ENCODE results near the gene RFLNA. TPM values are rescaled to one million over a fixed set of nuclear protein-coding genes. Genes with fewer than 3 reads are reported as not detected.

RFLNA gene
- total RNA-seq, 1 donor from 2014 or later, result 2.6 TPM

- Histone ChIP-seq H3K4me1 (ENCODE audit: control insufficient read depth in 3 of 3, insufficient read depth in 3 of 3, low read length in 3 of 3) (peaks cover 19 to 27% (median 26%) of the 10 kb centered on the region in 3 donors), H3K36me3 (ENCODE audit: control insufficient read depth in 3 of 3, insufficient read depth in 3 of 3, low read length in 3 of 3) (peaks cover 36 to 44% (median 43%) of the 10 kb centered on the region in 3 donors), H3K27ac (ENCODE audit: low read depth, low read length) (no peak overlapping the region), H3K9ac (ENCODE audit: low read depth in 1 of 3, low read length in 3 of 3) (no peak overlapping the region), H3K4me3 (ENCODE audit: low read length in 3 of 3) (no peak overlapping the region), H3K27me3 (ENCODE audit: control insufficient read depth in 3 of 3, insufficient read depth in 3 of 3, low read length in 3 of 3) (no peaks in the 10 kb centered on the region), H3K9me3 (ENCODE audit: control insufficient read depth in 3 of 3, low read length in 3 of 3) (peaks cover 8 to 18% (median 8%) of the 10 kb centered on the region in 3 donors)
These were observed 30.2 kb downstream of the RFLNA start for GRCh38 chr12:124324803-124325705.

DNA sequence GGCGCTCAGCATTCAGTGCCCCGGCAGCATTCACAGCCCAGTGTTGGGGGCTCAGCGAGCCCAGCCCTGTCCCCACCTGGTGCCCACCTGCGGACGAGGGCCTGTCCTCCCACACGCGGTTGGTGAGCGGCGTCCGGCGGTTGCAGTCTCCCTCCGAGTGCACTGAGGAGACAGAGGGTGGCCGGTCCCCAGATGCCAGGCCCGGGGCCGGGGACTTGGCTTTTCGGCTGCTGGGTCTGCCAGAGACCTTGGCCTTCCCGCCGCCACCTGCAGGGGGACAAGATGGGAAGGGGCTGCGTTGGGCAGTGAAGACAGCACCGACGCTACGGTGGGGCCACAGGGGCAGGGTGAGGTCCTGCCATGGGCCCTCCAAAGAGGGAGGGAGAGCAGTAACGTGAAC is 31.2 kb downstream of the RFLNA start:
- peaks cover 45 to 53% (median 50%) of the 10 kb centered on the region in 3 donors for H3K36me3 ChIP-seq (ENCODE audit: control insufficient read depth in 3 of 3, insufficient read depth in 3 of 3, low read length in 3 of 3)

GRCh38 chr12:124326871-124327270 is 32.0 kb downstream of the RFLNA start:
- H3K27ac ChIP-seq (ENCODE audit: low read depth, low read length), result peak overlapping the region; percentile 90
- H3K4me1 ChIP-seq (ENCODE audit: control insufficient read depth in 3 of 3, insufficient read depth in 3 of 3, low read length in 3 of 3), result peaks cover 19 to 26% (median 25%) of the 10 kb centered on the region in 3 donors
- peaks cover 53 to 58% (median 55%) of the 10 kb centered on the region in 3 donors for H3K36me3 ChIP-seq (ENCODE audit: control insufficient read depth in 3 of 3, insufficient read depth in 3 of 3, low read length in 3 of 3)
- peak overlapping the region in 1 of 3 donors; percentile 80 for H3K9ac ChIP-seq (ENCODE audit: low read depth in 1 of 3, low read length in 3 of 3)
- no peaks in the 10 kb centered on the region for H3K27me3 ChIP-seq (ENCODE audit: control insufficient read depth in 3 of 3, insufficient read depth in 3 of 3, low read length in 3 of 3)
- H3K4me3 ChIP-seq (ENCODE audit: low read length in 3 of 3), result no peak overlapping the region
- peaks cover 8 to 18% (median 8%) of the 10 kb centered on the region in 3 donors for H3K9me3 ChIP-seq (ENCODE audit: control insufficient read depth in 3 of 3, low read length in 3 of 3)

More for the DNA sequence above, 31.2 kb downstream of the RFLNA start:
- Histone ChIP-seq H3K27me3 (ENCODE audit: control insufficient read depth in 3 of 3, insufficient read depth in 3 of 3, low read length in 3 of 3) (no peaks in the 10 kb centered on the region), H3K4me3 (ENCODE audit: low read length in 3 of 3) (no peak overlapping the region), H3K4me1 (ENCODE audit: control insufficient read depth in 3 of 3, insufficient read depth in 3 of 3, low read length in 3 of 3) (peaks cover 19 to 27% (median 26%) of the 10 kb centered on the region in 3 donors), H3K9ac (ENCODE audit: low read depth in 1 of 3, low read length in 3 of 3) (peak overlapping the region in 1 of 3 donors; percentile 80), H3K9me3 (ENCODE audit: control insufficient read depth in 3 of 3, low read length in 3 of 3) (peaks cover 8 to 18% (median 8%) of the 10 kb centered on the region in 3 donors), H3K27ac (ENCODE audit: low read depth, low read length) (peak overlapping the region; percentile 90)

- peak overlapping the region; percentile 90 for H3K27ac ChIP-seq (ENCODE audit: low read depth, low read length)
- H3K9me3 ChIP-seq (ENCODE audit: control insufficient read depth in 3 of 3, low read length in 3 of 3), result peaks cover 8 to 18% (median 8%) of the 10 kb centered on the region in 3 donors
- H3K4me1 ChIP-seq (ENCODE audit: control insufficient read depth in 3 of 3, insufficient read depth in 3 of 3, low read length in 3 of 3), result peaks cover 19 to 26% (median 25%) of the 10 kb centered on the region in 3 donors
- peaks cover 59 to 64% (median 62%) of the 10 kb centered on the region in 3 donors for H3K36me3 ChIP-seq (ENCODE audit: control insufficient read depth in 3 of 3, insufficient read depth in 3 of 3, low read length in 3 of 3)
- peak overlapping the region; percentile 54 to 86 (median 62) for H3K9ac ChIP-seq (ENCODE audit: low read depth in 1 of 3, low read length in 3 of 3)
- peak overlapping the region; percentile 22 to 36 (median 23) for H3K4me3 ChIP-seq (ENCODE audit: low read length in 3 of 3)
- no peaks in the 10 kb centered on the region for H3K27me3 ChIP-seq (ENCODE audit: control insufficient read depth in 3 of 3, insufficient read depth in 3 of 3, low read length in 3 of 3)
These were observed 32.6 kb downstream of the RFLNA start for GRCh38 chr12:124327362-124328043.

DNA sequence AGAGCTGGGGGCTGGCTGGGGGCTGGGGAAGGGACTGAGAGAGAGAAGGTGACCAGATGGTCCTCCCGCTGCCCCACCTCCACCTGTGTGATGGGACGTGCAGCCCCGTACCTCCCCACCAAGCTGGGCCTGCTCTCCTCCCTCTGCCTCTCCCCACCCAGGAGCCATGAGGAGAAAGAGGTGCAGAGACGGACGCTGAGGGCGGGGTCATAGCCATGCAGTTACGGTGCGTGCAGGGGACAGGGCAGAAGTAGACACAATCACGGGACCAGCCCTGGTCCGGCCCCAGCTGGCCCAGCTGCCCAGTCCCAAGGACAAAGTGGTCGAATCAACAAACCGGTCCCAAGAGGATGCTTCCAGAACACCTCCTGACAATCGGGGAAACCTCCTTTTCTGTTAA is 33.2 kb downstream of the RFLNA start:
- peak overlapping the region; percentile 90 for H3K27ac ChIP-seq (ENCODE audit: low read depth, low read length)
- H3K36me3 ChIP-seq (ENCODE audit: control insufficient read depth in 3 of 3, insufficient read depth in 3 of 3, low read length in 3 of 3), result peaks cover 65 to 70% (median 68%) of the 10 kb centered on the region in 3 donors
- peaks cover 8 to 15% (median 8%) of the 10 kb centered on the region in 3 donors for H3K9me3 ChIP-seq (ENCODE audit: control insufficient read depth in 3 of 3, low read length in 3 of 3)

DNA sequence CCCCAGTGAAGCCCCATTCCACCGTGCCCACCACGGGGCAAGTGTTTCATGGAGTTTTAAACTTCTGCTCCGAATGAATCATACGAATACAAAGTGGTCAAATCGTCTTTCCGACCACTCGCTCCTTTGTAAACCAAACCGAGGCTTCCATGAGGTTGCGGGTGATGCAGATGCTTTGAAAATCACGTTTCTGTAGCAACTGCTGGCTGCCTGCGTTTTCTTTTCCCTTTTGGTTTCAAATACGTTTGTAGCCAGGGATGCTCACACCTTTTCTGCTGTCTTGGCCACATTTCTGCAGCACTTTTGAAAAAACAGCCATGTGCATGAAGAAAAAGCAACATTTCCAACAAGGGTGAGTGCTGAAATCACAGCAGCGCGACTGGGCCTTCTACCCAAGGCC is 33.7 kb downstream of the RFLNA start:
- Histone ChIP-seq H3K27me3 (ENCODE audit: control insufficient read depth in 3 of 3, insufficient read depth in 3 of 3, low read length in 3 of 3) (no peaks in the 10 kb centered on the region), H3K4me1 (ENCODE audit: control insufficient read depth in 3 of 3, insufficient read depth in 3 of 3, low read length in 3 of 3) (peaks cover 19 to 26% (median 25%) of the 10 kb centered on the region in 3 donors), H3K4me3 (ENCODE audit: low read length in 3 of 3) (no peak overlapping the region), H3K27ac (ENCODE audit: low read depth, low read length) (peak overlapping the region; percentile 90), H3K9me3 (ENCODE audit: control insufficient read depth in 3 of 3, low read length in 3 of 3) (peaks cover 5 to 12% (median 7%) of the 10 kb centered on the region in 3 donors), H3K9ac (ENCODE audit: low read depth in 1 of 3, low read length in 3 of 3) (peak overlapping the region in 1 of 3 donors; percentile 86), H3K36me3 (ENCODE audit: control insufficient read depth in 3 of 3, insufficient read depth in 3 of 3, low read length in 3 of 3) (peaks cover 63 to 70% (median 67%) of the 10 kb centered on the region in 3 donors)

More for the DNA sequence above, 33.2 kb downstream of the RFLNA start:
- Histone ChIP-seq H3K4me3 (ENCODE audit: low read length in 3 of 3) (peak overlapping the region; percentile 22 to 36 (median 23)), H3K4me1 (ENCODE audit: control insufficient read depth in 3 of 3, insufficient read depth in 3 of 3, low read length in 3 of 3) (peaks cover 19 to 26% (median 25%) of the 10 kb centered on the region in 3 donors), H3K27me3 (ENCODE audit: control insufficient read depth in 3 of 3, insufficient read depth in 3 of 3, low read length in 3 of 3) (no peaks in the 10 kb centered on the region), H3K9ac (ENCODE audit: low read depth in 1 of 3, low read length in 3 of 3) (peak overlapping the region; percentile 54 to 86 (median 62))

DNA sequence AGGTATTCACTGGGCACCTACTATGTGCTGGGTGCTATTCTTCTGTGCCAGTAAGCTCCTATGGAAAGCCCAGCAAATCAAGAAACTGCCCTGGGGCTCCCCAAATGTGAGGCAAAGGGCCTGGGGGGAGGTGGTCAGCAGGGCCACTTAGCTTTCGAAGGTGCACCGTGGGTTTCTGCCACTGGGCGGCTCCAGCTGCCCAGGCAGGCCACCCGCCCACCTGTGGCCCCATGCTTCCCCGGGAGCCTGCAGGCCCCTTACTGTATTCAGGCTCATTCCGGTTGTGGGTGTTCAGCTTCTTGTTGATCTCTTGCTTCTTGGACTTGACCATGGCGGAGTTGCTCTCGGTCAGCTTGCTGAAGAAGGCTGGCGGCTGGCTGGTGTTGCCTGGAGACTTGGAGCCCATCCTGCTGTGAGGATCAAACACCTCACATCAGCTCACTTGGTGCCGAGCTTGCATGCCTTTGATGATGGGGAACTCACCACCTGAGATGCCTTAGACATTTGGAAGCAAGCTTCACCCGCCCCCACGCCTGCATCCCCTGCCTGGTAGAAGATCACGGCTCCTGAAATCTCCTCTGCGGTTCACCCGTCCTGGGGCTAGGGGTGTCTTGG is 37.3 kb downstream of the RFLNA start:
- peaks cover 70 to 73% (median 71%) of the 10 kb centered on the region in 3 donors for H3K36me3 ChIP-seq (ENCODE audit: control insufficient read depth in 3 of 3, insufficient read depth in 3 of 3, low read length in 3 of 3)
- no peak overlapping the region for H3K27ac ChIP-seq (ENCODE audit: low read depth, low read length)
- peaks cover 11 to 17% (median 17%) of the 10 kb centered on the region in 3 donors for H3K4me1 ChIP-seq (ENCODE audit: control insufficient read depth in 3 of 3, insufficient read depth in 3 of 3, low read length in 3 of 3)
- no peaks in the 10 kb centered on the region for H3K27me3 ChIP-seq (ENCODE audit: control insufficient read depth in 3 of 3, insufficient read depth in 3 of 3, low read length in 3 of 3)
- no peaks in the 10 kb centered on the region for H3K9me3 ChIP-seq (ENCODE audit: control insufficient read depth in 3 of 3, low read length in 3 of 3)
- no peak overlapping the region for H3K9ac ChIP-seq (ENCODE audit: low read depth in 1 of 3, low read length in 3 of 3)
- no peak overlapping the region for H3K4me3 ChIP-seq (ENCODE audit: low read length in 3 of 3)

- Histone ChIP-seq H3K4me1 (ENCODE audit: control insufficient read depth in 3 of 3, insufficient read depth in 3 of 3, low read length in 3 of 3) (peaks cover 7 to 11% (median 11%) of the 10 kb centered on the region in 3 donors), H3K36me3 (ENCODE audit: control insufficient read depth in 3 of 3, insufficient read depth in 3 of 3, low read length in 3 of 3) (peaks cover 77 to 80% (median 78%) of the 10 kb centered on the region in 3 donors)
These were observed 38.0 kb downstream of the RFLNA start for GRCh38 chr12:124332900-124333299.

GRCh38 chr12:124333724-124334123 is 38.8 kb downstream of the RFLNA start:
- no peaks in the 10 kb centered on the region for H3K27me3 ChIP-seq (ENCODE audit: control insufficient read depth in 3 of 3, insufficient read depth in 3 of 3, low read length in 3 of 3)
- no peak overlapping the region for H3K9ac ChIP-seq (ENCODE audit: low read depth in 1 of 3, low read length in 3 of 3)
- H3K27ac ChIP-seq (ENCODE audit: low read depth, low read length), result no peak overlapping the region
- peaks cover 72 to 85% (median 72%) of the 10 kb centered on the region in 3 donors for H3K36me3 ChIP-seq (ENCODE audit: control insufficient read depth in 3 of 3, insufficient read depth in 3 of 3, low read length in 3 of 3)
- H3K9me3 ChIP-seq (ENCODE audit: control insufficient read depth in 3 of 3, low read length in 3 of 3), result no peaks in the 10 kb centered on the region
- no peak overlapping the region for H3K4me3 ChIP-seq (ENCODE audit: low read length in 3 of 3)
- peaks cover under 1 to 3% (median 3%) of the 10 kb centered on the region in 3 donors for H3K4me1 ChIP-seq (ENCODE audit: control insufficient read depth in 3 of 3, insufficient read depth in 3 of 3, low read length in 3 of 3)

More at GRCh38 chr12:124332900-124333299, 38.0 kb downstream of the RFLNA start:
- Histone ChIP-seq H3K4me3 (ENCODE audit: low read length in 3 of 3) (no peak overlapping the region), H3K9me3 (ENCODE audit: control insufficient read depth in 3 of 3, low read length in 3 of 3) (no peaks in the 10 kb centered on the region), H3K27ac (ENCODE audit: low read depth, low read length) (no peak overlapping the region), H3K9ac (ENCODE audit: low read depth in 1 of 3, low read length in 3 of 3) (no peak overlapping the region), H3K27me3 (ENCODE audit: control insufficient read depth in 3 of 3, insufficient read depth in 3 of 3, low read length in 3 of 3) (no peaks in the 10 kb centered on the region)

All from skeletal muscle tissue (tissue), 4 donors.